ENCODE data around the gene CD274.

DNA sequence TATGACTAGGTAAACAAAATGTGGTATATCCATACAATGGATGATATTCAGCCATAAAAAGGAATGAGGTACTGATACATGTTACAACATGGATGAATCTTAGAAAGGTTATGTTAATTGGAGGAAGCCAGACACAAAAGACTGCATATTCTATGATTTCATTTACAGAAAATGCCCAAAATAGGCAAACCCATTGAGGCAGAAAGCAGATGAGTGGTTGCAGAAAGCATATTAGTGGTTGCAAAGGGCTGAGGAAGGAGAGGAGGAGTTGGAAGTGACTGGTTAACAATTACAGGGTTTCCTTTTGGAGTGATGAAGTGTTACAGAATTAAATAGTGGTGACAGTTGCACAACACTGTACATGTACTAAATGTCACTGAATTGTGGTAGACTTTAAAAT lies 30.4 kb upstream of the CD274 start:
- no peak for TF ChIP-seq CTCF (IDR thresholded peaks at IDR 0.05; ENCODE audit: poor library complexity)
- no peak for TF ChIP-seq EZH2 (IDR thresholded peaks at IDR 0.05; ENCODE audit: borderline replicate concordance)
- no peak for TF ChIP-seq EZH2phosphoT487 (IDR thresholded peaks at IDR 0.05; ENCODE audit: low read depth, severe bottlenecking, unreplicated experiment)
